Measurements from ENCODE around the gene CERS2. TPM values are rescaled to one million over a fixed set of nuclear protein-coding genes. Genes with fewer than 3 reads are reported as not detected.

Gene CERS2
- total and polyA plus RNA-seq, 2 of the 13 experiments (the other 11 are each of a cell fraction or from before 2014, with no cell fraction given): 269 to 298 TPM

GRCh38 chr1:150970808-150971582 lies 3.6 kb downstream of the CERS2 start (continued):
- TF ChIP-seq, protein P1, sequence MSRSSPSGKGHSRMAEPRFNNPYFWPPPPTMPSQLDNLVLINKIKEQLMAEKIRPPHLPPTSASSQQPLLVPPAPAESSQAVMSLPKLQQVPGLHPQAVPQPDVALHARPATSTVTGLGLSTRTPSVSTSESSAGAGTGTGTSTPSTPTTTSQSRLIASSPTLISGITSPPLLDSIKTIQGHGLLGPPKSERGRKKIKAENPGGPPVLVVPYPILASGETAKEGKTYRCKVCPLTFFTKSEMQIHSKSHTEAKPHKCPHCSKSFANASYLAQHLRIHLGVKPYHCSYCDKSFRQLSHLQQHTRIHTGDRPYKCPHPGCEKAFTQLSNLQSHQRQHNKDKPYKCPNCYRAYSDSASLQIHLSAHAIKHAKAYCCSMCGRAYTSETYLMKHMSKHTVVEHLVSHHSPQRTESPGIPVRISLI (CRISPR knock-in tag; IDR thresholded peaks at IDR 0.05; ENCODE audit: borderline replicate concordance): peak; percentile 52; the same call in 1 of the 2 replicates
- TF ChIP-seq GATAD2A (CRISPR knock-in tag; IDR thresholded peaks at IDR 0.05) (peak; percentile 88), KDM5B (CRISPR knock-in tag; IDR thresholded peaks at IDR 0.05; ENCODE audit: borderline replicate concordance) (0 out of 2 replicates have a peak, but pooled peaks have one; percentile 29), THRA (CRISPR knock-in tag; IDR thresholded peaks at IDR 0.05; ENCODE audit: borderline replicate concordance) (peak; percentile 93), SNRNP70 (IDR thresholded peaks at IDR 0.05; ENCODE audit: low read depth, low read length) (no peak), ZMAT3 (CRISPR knock-in tag; conservative IDR thresholded peaks at IDR 0.05) (no peak), ZNF740 (CRISPR knock-in tag; IDR thresholded peaks at IDR 0.05) (no peak; the same call in 1 of the 2 replicates), ZNF772 (CRISPR knock-in tag; IDR thresholded peaks at IDR 0.05) (peak; percentile 88; the same call in 1 of the 2 replicates), ZNF747 (CRISPR knock-in tag; IDR thresholded peaks at IDR 0.05; ENCODE audit: borderline replicate concordance) (peak; percentile 91; the same call in 1 of the 2 replicates), FOXA1 (IDR thresholded peaks at IDR 0.05) (peak; percentile 56; the same call in 1 of the 2 replicates), FOXA1 (CRISPR knock-in tag; IDR thresholded peaks at IDR 0.05) (no peak; the same call in 1 of the 2 replicates), ZNF720 (CRISPR knock-in tag; IDR thresholded peaks at IDR 0.05) (no peak), IKZF1 (IDR thresholded peaks at IDR 0.05) (no peak), MEIS2 (CRISPR knock-in tag; IDR thresholded peaks at IDR 0.05) (peak; percentile 96), ARHGAP35 (CRISPR knock-in tag; IDR thresholded peaks at IDR 0.05; ENCODE audit: borderline replicate concordance) (0 out of 2 replicates have a peak, but pooled peaks have one; percentile 25)
- TF ChIP-seq, protein P2, sequence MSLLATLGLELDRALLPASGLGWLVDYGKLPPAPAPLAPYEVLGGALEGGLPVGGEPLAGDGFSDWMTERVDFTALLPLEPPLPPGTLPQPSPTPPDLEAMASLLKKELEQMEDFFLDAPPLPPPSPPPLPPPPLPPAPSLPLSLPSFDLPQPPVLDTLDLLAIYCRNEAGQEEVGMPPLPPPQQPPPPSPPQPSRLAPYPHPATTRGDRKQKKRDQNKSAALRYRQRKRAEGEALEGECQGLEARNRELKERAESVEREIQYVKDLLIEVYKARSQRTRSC (CRISPR knock-in tag; IDR thresholded peaks at IDR 0.05; ENCODE audit: low read depth): peak; percentile 72; the same call in 1 of the 2 replicates
- TF ChIP-seq, protein P3, sequence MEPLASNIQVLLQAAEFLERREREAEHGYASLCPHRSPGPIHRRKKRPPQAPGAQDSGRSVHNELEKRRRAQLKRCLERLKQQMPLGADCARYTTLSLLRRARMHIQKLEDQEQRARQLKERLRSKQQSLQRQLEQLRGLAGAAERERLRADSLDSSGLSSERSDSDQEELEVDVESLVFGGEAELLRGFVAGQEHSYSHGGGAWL (CRISPR knock-in tag; IDR thresholded peaks at IDR 0.05): no peak; the same call in 1 of the 2 replicates
- TF ChIP-seq, protein P4, sequence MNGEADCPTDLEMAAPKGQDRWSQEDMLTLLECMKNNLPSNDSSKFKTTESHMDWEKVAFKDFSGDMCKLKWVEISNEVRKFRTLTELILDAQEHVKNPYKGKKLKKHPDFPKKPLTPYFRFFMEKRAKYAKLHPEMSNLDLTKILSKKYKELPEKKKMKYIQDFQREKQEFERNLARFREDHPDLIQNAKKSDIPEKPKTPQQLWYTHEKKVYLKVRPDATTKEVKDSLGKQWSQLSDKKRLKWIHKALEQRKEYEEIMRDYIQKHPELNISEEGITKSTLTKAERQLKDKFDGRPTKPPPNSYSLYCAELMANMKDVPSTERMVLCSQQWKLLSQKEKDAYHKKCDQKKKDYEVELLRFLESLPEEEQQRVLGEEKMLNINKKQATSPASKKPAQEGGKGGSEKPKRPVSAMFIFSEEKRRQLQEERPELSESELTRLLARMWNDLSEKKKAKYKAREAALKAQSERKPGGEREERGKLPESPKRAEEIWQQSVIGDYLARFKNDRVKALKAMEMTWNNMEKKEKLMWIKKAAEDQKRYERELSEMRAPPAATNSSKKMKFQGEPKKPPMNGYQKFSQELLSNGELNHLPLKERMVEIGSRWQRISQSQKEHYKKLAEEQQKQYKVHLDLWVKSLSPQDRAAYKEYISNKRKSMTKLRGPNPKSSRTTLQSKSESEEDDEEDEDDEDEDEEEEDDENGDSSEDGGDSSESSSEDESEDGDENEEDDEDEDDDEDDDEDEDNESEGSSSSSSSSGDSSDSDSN (CRISPR knock-in tag; IDR thresholded peaks at IDR 0.05): no peak; the same call in 1 of the 2 replicates
